Thoracic aorta (tissue), 2 donors: ENCODE data around the gene TNNC1. TPM values are rescaled to one million over a fixed set of nuclear protein-coding genes. Genes with fewer than 3 reads are reported as not detected.
A peak's percentile ranks its signal among the peaks of the same experiment; 100 is the strongest.

Experiments used
- ATAC-seq: fragments of 150-250 bp; one replicate; pipeline ENCODE4 v1.8.0; 2017; ENCODE audit warnings: low read depth; ENCODE audit not compliant: insufficient number of reproducible peaks, low FRiP score
- DNase-seq: peaks from one replicate; pipeline ENCODE4 v3.0.0-alpha.2; 2020; ENCODE audit warnings: low spot score
- H3K27ac ChIP-seq, 2 donors: fragments of 200-600 bp; sonication (generic); 1 replicate in 1 of 2; 2 replicates in 1 of 2; pipeline ENCODE4 v1.5.1; 2016; ENCODE audit warnings: mild to moderate bottlenecking in 2 of 2, moderate library complexity in 2 of 2
- H3K27me3 ChIP-seq: fragments of 200-600 bp; sonication (generic); replicated peaks from 2 replicates; pipeline ENCODE4 v1.6.0; 2016; ENCODE audit warnings: mild to moderate bottlenecking; ENCODE audit not compliant: insufficient read depth
- H3K36me3 ChIP-seq: fragments of 200-600 bp; sonication (generic); one replicate; pipeline ENCODE4 v1.5.1; 2016
- H3K4me1 ChIP-seq, 2 donors: fragments of 200-600 bp; sonication (generic); 1 replicate in 1 of 2; 2 replicates in 1 of 2; pipeline versions ENCODE4 v1.5.1 to v1.6.0; 2016; ENCODE audit warnings: low read depth in 2 of 2, mild to moderate bottlenecking in 1 of 2; ENCODE audit not compliant: control insufficient read depth in 1 of 2
- H3K4me3 ChIP-seq: fragments of 200-600 bp; sonication (generic); 2 replicates; pipeline ENCODE4 v1.5.1; 2016; ENCODE audit warnings: mild to moderate bottlenecking
- H3K9me3 ChIP-seq: fragments of 200-600 bp; sonication (generic); 2 replicates; pipeline ENCODE4 v1.5.1; 2016
- total RNA-seq, 2 donors: library from RNA; depleted of rRNA; stranded (reverse); fragments of >200 nt; gene quantifications; one replicate each; pipeline versions ENCODE4 v1.1.0 to v1.2.3, GENCODE V29; 2016
- TF ChIP-seq, protein P1 (sequence below): fragments of 200-600 bp; sonication (generic); IDR thresholded peaks from one replicate; pipeline ENCODE4 v1.5.1; 2019; ENCODE audit warnings: antibody characterized with exemption

Gene TNNC1
- total RNA-seq, 2 donors from 2014 or later, result 1.5 to 3.0 TPM

DNA sequence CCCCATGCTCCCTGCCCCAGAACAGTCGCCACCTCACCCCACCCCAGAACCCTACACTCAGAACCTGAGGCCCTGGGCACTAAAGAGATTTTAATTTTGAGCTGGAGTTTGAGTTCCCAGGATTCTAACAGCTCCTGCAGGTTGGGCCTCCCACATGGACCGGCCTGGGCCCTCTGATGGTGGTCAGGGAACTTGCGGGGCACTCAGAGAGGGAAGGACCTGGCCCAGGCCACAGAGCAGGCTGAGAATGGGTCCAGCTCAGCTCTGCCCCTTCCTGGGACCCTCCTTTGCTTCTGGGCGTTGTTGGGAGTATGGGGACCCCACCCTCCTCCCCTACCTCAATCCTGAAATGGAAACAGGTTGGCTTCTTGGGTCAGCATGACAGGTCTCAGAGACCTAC, 7.8 kb downstream of the TNNC1 start:
- Histone ChIP-seq H3K9me3 (no peaks in the 10 kb centered on the region), H3K27ac (no peak overlapping the region), H3K27me3 (no peaks in the 10 kb centered on the region), H3K4me3 (no peak overlapping the region), H3K36me3 (no peaks in the 10 kb centered on the region), H3K4me1 (no peaks in the 10 kb centered on the region)
- TF ChIP-seq, protein P1, sequence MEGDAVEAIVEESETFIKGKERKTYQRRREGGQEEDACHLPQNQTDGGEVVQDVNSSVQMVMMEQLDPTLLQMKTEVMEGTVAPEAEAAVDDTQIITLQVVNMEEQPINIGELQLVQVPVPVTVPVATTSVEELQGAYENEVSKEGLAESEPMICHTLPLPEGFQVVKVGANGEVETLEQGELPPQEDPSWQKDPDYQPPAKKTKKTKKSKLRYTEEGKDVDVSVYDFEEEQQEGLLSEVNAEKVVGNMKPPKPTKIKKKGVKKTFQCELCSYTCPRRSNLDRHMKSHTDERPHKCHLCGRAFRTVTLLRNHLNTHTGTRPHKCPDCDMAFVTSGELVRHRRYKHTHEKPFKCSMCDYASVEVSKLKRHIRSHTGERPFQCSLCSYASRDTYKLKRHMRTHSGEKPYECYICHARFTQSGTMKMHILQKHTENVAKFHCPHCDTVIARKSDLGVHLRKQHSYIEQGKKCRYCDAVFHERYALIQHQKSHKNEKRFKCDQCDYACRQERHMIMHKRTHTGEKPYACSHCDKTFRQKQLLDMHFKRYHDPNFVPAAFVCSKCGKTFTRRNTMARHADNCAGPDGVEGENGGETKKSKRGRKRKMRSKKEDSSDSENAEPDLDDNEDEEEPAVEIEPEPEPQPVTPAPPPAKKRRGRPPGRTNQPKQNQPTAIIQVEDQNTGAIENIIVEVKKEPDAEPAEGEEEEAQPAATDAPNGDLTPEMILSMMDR, result no peak
- DNase-seq, result no peak
- no peak for ATAC-seq

DNA sequence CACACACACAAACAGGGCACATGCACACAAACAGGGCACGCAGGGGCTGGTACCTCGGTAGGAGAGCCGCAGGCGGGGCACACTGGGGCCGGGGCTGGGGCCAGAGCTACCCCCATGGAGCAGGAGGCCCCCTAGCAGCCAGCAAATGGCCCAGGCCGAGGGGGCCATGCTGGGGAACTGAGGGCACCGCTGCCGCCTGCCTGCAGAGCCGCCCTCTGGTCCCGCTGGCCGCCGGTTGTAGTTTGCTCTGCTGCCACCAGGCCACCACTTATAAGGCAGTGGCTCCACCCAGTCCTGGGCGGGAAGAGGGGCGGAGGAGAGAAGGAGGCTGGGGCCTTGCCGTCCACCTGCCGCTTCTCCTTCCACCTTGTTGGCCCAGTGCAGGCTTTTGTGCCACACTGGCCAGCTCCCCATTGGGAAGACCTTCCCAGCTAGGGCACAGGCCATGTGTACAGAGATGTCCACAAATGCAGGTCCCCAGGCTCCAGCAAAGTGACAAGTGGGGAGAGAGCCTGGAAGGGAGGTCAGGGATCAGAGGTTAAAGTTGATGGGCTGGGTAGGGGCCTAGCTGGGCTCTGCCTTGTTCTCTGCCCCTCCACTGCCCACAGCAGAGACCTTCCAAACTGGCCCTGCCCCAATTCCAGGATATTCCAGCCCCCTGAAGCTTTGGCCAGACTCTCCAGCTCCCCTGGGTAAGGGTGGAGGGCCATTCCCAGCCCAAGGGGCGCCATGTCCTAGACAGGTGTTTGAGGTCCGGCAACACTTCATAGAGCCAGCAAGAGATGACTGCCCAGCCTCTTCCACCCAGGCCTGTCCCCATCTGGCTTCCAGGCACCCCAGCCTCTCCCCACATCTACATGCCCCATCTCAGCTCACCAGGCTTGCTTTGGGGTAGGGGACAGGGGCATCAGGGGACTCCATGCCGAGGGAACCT, 8.7 kb downstream of the TNNC1 start, which contains the start of gene SEMA3G:
Gene SEMA3G (minus strand): TSS at position 244 of the 934 bp plus-strand sequence. CDS start 76 bp downstream, at position 168.
- peak within 1 kb of the TSS; percentile 53 for H3K4me3 ChIP-seq
- H3K27ac ChIP-seq, result no peak within 1 kb of the TSS

DNA sequence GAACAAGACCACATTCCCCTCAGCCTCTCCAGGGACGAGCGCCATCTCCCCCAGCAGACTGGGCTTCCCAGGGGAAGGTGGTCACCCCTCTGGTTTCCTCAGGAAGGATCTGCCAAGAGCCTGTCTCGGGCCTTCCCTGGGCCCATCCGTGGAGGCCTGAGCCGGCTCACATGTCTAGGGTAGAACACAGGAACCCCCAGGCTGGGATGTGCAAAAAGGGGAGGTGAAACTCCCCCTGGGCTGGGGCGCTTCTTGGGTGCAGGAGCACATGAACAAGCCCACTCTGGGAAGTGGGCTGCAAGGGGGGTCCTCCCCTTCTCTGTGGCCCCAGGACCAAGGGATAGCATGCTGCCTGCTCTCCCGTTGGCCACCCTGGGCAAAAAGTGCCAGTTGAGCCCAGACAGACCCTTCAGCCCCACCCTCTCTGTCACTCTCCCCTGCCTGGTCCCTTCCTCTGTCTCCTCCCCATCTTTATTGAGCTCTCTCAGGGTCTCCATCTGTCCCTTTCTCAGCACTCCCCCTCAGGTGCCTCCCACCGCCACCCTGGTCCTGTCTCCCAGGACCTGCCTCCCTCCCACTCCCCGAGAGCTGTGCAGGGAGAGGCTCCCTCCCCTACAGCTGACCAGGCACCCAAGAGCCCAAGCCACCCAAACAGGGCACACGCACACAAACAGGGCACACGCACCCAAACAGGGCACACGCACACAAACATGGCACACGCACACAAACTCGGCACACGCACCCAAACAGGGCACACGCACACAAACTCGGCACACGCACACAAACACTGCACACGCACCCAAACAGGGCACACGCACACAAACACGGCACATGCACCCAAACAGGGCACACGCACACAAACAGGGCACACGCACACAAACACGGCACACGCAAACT, 9.8 kb downstream of the TNNC1 start:
- H3K27ac ChIP-seq, result no peak overlapping the region
- H3K9me3 ChIP-seq, result no peaks in the 10 kb centered on the region
- no peak overlapping the region for H3K4me3 ChIP-seq
- no peaks in the 10 kb centered on the region for H3K36me3 ChIP-seq
- no peaks in the 10 kb centered on the region for H3K4me1 ChIP-seq
- DNase-seq, result no peak
- ATAC-seq, result no peak
- H3K27me3 ChIP-seq, result no peaks in the 10 kb centered on the region
- TF ChIP-seq, protein P1, result no peak

More for the DNA sequence above, 8.7 kb downstream of the TNNC1 start, which contains the start of gene SEMA3G:
- no peaks in the 10 kb centered on the region for H3K27me3 ChIP-seq
- no peak for ATAC-seq
- H3K9me3 ChIP-seq, result no peaks in the 10 kb centered on the region
- TF ChIP-seq, protein P1, result peak; percentile 77
- no peaks in the 10 kb centered on the region for H3K4me1 ChIP-seq
- H3K36me3 ChIP-seq, result no peaks in the 10 kb centered on the region
- peak; percentile 44 for DNase-seq

DNA sequence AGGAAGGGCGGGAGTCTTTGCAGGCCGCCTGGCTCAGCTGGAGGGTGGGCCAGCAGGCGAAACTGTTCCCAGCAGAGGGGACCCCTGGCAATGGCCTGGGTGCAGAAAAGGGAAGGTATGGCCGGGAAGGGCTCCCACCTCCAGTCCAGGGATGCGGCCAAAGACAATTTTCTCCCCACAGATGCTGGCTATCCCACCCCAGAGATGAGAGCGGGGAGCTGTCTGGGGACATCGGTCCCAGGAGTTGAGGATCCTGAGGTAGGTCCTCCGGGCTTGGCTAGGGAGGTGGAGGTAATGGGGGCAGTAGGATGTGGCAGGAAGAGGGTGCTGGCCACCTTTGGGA, 10.6 kb downstream of the TNNC1 start:
- Histone ChIP-seq H3K27ac (no peak overlapping the region), H3K4me1 (no peaks in the 10 kb centered on the region), H3K36me3 (no peaks in the 10 kb centered on the region), H3K9me3 (no peaks in the 10 kb centered on the region), H3K27me3 (no peaks in the 10 kb centered on the region), H3K4me3 (no peak overlapping the region)
- ATAC-seq (no peak), DNase-seq (no peak)
- TF ChIP-seq, protein P1, result no peak
